Inflammatory macrophage (primary cell): ENCODE measurements around the gene AGBL1.
"Not testable (repeated sequence)": the region's sequence is repeated elsewhere in the genome, so short reads cannot be mapped to it uniquely, and the experiment has no call there.

ENCODE experiments used
- DNase-seq, 2 donors: peaks; one replicate each; pipeline ENCODE4 v3.0.0-alpha.2; 2020 to 2022

Gene AGBL1

DNA sequence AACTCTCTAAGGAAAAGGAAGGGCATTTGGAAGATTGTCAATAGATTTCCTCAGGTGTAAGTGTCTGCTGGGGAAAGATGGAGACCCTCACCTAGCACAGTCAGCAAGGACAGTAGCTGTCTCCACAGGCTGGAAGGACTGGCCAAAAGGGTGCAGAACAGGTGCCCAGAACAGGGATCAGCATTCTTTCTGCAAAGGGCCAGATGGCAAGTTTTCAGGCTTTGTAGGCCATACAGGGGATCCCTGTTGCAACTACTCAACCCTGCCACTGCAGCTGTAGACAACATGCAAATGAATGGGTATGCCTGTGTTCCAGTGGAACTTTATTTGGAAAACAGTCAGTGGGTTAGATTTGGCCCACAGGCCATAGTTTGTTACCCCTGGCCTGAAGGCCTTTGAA is 8.1 kb downstream of the AGBL1 start:
- no peak for DNase-seq

DNA sequence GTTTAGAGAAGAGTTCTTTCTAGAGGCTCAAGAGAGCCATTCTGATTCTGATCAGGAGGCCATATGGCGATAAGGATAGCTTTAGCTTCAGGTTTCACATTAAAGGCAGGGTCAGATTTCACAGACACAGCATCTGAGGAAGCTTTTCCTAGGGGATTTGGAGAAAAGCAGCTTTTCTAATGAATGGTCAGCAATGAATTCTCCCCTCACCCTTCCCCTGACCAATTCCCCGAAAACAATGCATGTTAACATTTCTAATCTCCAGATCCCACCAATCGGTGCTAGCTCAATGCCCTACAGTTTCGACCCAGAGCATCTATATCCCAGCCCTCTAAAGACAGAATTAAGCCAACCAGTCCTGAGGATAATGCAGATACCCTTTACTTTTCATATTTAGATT is 9.8 kb downstream of the AGBL1 start:
- no peak for DNase-seq

DNA sequence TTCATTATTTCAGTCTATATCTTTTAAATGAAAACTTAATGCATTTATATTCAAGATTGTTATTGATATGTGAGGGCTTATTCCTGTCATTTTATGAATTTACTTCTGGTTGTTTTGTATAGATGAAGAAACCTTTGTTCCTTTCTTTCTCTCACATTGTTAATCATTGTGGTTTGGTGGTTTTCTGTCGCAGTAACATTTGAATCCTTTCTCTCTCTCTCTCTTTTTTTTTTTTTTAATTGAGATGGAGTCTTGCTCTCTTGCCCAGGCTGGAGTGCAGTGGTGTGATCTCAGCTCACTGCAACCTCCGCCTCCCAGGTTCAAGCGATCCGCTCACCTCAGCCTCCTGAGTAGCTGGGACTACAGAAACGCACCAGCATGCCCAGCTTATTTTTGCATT is 22.1 kb downstream of the AGBL1 start:
- no peak for DNase-seq

- no peak for DNase-seq
Observed at GRCh38 chr15:86103825-86104224, 24.2 kb downstream of the AGBL1 start.

GRCh38 chr15:86106306-86106705 is 26.6 kb downstream of the AGBL1 start:
- DNase-seq = no peak

GRCh38 chr15:86115145-86115801 is 35.6 kb downstream of the AGBL1 start:
- DNase-seq = no peak

GRCh38 chr15:86121568-86122225 is 42.0 kb downstream of the AGBL1 start:
- no peak for DNase-seq

GRCh38 chr15:86122691-86123391 is 43.2 kb downstream of the AGBL1 start:
- DNase-seq = not testable (repeated sequence)

DNA sequence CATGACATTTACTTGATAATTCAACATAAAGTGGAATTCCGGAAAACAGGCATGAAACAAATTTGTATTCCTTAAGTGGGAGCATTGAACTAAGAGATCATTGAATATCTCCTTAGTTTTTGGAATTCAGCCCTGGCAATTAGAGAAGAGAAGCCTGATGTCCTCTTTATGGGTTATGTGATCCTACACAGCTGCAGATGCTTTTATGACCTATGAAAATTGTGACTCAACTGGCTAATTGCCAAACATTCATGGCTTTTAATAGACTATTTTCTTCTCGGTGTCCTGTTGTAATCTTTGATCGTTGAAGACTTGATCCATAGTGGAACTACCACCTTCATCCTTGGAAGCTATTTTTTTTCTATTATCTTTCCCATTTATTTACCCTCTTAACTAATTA is 46.1 kb downstream of the AGBL1 start:
- no peak for DNase-seq

GRCh38 chr15:86127547-86127946 is 47.9 kb downstream of the AGBL1 start:
- DNase-seq = no peak

- peak; percentile 13 to 21 for DNase-seq
Observed at GRCh38 chr15:86135041-86135440, 55.4 kb downstream of the AGBL1 start.

DNA sequence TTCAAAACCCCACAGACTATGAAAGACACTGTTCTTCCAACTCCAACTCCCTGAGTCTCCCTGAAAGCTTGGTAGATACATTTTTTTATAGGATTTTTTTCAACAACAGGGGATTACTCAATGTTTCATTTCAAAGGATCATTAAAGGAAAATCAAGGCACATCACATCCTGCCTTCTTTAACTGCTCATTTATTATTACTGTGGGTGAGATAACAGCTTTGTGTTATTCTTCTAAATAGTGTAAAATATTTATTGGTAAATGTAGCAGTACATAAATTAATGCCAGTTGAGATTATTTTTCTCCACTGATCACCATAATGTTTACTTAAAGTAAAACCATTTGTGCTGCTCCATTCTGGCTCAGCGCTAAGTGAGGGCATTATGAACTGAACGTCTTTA is 57.2 kb downstream of the AGBL1 start:
- DNase-seq = no peak

GRCh38 chr15:86138798-86139197 is 59.1 kb downstream of the AGBL1 start:
- no peak for DNase-seq

DNA sequence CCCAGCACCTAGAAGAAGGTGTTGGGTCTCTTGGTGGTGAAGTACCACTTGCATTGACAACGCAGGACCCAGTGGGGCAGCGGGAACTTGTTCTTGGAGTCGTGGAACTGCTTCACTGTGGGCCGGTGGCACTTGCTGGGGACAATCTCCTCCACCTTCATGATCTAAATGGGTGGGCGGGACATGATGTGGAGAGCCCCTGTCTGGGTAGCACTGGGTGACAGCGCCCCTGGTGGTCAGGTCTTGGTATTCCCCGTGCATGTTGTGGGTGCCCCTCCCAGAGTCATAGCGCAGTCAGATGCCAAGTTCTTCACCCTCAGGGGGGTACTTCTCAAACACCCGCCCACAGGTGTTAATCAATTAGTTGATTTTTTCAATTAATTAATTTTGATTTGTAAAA is 60.2 kb downstream of the AGBL1 start:
- DNase-seq = no peak

- no peak for DNase-seq
Observed at GRCh38 chr15:86154705-86155104, 75.0 kb downstream of the AGBL1 start.

- no peak for DNase-seq
Observed at GRCh38 chr15:86155551-86155950, 75.9 kb downstream of the AGBL1 start.

DNA sequence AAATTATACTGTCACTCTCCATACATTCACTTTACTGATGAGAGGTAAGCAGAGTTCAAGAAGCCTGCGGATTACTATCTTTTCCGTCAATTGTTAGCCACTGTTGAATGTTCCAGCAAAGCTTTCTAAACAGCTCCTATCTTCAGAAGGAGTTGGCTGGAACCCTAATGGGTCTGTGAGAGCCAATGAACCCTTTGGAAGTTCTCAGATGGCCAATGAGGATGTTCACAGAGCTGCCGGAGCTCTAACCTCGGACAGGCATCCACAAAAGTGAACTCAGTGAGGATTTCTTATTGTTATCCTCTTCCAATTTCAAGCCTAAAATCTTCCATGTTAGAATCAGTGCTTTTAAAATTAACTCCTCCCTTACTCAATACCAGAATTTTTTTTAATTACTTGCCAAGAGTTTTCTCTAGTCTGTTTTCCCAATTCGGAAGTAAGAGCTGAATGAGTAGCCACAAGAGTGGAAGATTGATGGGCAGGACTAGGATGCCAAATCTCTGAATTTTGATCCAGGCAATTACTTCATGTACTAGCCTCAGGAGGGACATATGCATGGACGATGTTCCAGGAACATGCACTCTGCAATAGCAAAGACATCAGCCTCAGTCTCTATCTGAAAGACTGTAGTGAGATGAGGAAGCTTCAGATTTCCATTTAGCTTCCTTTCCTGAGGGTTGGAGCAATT is 78.1 kb downstream of the AGBL1 start:
- DNase-seq = no peak

GRCh38 chr15:86159468-86159867 is 79.8 kb downstream of the AGBL1 start:
- DNase-seq = no peak

DNA sequence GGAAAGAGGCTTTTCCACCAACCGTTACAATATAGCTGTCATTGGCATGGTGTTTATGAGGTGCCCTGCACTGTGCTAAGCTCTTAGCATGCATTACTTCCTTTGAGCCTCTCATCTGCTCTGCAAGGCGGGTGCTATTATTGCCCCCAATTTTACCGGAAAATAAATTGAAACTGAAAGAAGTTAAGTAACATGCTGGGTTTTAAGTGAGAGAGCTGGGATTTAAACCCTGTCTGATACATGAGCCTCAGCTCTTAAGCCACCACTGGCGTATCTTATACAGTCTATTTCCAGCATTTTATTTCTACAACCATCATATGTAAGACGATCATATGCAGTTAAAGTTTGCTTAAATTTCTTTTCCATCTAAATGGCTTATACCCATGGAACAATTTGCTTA is 81.6 kb downstream of the AGBL1 start:
- DNase-seq = no peak

DNA sequence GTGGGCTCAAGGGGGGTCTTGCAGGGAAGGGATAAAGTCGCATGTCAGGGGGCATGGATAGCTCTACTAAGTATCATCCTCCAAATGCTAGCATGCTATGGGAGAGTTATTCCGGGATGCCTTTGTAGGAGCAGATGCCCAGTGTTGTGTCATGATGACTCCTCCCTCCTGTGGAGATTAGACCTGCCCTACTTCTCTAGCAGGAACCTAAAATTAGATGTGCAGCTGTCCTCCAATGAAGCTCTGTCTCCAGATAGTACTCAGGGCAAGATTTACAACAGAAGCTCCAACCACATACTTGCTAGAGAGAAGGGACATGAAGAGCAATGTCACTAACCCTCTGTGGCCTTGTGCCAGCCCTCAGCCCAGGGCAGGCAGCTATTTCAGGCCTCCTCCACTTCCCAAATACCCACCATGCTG is 82.5 kb downstream of the AGBL1 start:
- DNase-seq = no peak

DNA sequence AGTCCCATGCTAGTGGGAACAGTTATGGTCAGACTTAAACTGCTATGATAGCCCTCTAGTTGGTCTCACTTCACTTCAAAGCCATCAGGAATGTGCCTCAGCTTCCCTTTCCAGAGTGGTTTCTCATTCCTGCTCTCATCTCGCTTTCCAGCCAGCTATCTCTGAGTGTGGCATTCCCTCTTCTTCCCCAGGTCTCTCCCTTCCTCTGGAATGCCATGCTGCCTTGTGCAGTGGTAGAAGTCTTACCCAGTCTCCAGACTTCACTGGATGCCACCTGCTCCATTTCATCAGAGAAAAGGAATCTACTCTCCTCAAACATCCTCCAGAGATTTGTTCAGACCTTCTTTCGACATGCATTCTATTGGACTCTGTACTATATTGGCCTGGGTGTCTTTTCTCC is 83.0 kb downstream of the AGBL1 start:
- no peak for DNase-seq

DNA sequence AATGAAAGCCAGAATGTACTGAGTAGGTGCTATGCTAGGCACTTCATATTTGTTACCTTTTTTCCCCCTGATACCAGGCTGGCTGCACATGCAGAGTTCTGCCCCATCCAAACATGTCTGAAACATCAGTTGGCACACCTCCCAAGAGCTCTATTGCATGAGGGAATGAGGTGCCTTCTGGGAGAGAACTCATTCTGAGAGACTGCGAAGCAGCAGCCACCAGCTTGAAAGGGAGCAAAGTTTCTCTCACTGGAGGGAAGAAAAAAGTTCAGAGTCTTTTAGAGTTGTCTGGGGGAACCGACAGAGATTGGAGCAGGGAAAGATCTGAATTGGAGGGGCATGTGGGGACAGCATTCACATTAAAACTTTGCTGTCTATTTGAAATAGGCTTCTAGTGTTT is 84.1 kb downstream of the AGBL1 start:
- DNase-seq = no peak

DNA sequence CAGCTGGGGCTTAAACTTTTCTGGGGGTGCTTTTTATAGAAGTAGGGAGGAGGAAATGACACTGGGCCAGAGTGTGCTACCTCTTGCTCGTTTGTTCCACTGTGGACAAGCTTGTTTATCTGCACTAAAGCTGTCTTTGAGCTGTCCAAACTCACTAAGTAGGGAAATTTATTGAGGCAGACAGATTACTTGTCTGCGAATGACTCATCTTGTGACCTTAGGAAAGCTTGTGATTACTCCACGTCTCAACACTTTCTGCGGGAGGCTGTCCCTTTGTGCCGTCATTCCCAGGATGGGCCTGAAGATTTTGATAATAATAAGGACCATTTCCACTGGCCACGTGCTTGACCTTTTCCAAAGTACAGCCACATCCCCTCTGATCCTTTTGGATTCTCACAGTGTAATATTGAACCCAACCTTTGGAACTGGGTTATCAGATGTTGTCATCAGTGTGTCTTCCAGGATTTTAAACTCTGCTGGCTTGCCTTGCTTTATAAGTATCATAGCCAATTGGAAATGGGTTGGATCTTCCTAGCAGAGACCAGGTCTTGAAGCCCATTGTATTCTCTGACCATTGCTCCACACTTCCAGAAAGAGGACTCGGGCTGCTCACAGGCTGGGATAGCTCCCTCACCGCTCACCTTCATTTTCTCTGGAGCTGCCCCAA is 84.7 kb downstream of the AGBL1 start:
- DNase-seq = no peak
